AML-193 (cell line): ENCODE measurements around the gene MAVS.

Source experiments
- DNase-seq, 2 experiments: peaks; one replicate each; lab custom pipeline; 2025; lab: John Stamatoyannopoulos, UW

The MAVS gene

DNA sequence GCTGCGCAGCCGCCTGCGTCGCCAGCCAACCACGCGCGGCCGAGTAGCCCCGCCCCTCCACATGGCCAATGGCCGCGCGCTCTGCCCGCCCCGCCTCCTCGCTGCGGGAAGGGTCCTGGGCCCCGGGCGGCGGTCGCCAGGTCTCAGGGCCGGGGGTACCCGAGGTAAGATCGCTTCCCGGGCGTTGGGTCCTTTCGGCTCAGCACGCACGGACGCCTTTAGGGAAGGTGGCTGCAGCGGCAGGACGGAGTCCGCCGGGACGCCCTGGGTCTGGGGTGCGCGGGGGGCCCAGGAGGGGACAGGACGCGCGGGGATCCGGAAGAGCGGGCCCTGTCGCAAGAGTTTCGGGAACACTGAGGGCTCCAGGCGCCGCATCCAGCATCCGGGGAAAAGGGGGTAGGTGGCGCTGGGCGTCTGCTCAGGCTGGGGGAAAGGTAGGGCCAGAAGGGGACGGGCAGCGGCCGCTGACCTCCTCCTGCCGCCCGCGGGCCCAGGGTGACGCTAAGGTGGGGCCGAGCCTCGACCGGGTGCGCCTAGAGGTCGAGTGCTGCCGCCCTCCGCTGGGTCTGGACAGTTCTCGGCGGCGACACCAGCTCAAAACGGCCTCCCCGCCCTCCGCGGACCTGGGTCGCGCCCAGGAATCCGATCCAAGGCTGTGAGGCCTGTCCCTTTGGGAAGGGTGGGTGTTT, at the start of gene MAVS:
Gene MAVS (plus strand): TSS at position 95 of the 689 bp plus-strand sequence. CDS start 7,791 bp downstream, outside the sequence.
- peak; percentile 47 to 62 for DNase-seq

DNA sequence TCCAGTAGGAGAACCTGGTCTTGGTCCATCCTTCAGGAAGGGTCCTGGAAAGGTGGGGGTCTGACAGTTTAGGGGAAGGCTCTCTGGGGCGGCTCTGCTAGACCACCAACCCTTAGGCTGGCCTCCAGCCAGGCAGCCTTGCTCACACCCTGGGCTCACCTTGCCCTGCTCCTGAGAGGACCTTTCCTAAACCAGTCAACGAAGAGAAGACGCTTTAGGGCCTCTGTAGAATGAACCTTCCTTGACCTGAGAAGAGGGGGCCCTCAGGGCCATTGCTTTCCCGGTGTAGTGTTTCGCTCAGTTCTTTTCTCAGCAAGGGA, 49.4 kb upstream of the MAVS start:
- no peak for DNase-seq

DNA sequence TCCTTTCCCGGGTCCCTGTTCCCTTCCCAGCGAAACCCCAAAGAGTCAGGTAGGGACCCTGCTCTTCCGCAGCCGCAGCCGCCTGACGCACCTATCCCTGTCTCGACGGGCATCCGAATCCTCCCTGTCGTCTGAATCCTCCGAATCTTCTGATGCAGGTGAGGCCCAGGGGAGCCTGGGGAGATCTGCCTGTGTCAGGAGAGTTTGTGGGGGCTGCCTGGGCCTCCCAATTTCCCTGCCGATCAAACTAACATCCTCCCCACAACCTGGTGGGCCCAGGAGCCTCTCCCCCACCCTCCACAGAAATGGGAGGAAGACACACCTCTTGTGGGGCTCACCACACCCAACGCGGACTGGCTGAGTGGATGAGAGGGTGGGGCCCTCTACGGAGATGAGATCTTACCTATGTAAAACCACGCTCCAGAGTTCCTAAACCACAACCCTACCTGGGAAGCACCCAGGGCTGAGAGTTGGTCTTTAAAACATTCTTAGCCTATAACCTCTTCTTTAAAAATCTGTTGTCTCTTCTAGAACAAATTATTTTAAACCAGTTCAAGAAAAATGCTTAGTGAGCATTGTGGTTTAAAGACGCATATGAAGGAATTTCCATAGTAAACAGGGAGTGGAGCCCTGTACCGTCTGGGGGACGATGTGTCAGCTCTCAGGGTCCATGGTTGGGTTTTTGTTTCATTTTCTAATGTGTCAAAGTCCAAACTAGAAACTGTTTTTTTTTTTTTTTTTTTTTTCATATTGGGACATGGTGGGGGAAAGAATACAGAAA, 48.9 kb upstream of the MAVS start:
- DNase-seq: no peak

DNA sequence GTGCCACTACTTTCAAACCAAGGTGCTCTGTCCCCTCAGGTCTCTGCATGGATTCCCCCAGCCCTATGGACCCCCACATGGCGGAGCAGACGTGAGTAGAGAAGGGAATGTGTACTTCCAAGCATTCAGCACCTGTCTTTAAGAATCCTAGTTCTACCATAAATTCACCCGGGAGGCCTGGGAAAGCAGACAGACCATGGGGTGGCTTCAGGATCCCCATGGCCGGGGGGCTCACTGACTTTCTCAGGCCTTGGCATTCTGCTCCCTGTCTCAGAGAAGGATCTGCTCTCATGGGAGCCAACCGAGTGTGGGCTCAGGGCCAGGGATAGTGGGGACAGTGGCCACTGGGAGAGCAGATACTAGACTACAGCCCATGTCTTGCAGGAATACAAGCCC, 48.3 kb upstream of the MAVS start:
- DNase-seq: no peak

DNA sequence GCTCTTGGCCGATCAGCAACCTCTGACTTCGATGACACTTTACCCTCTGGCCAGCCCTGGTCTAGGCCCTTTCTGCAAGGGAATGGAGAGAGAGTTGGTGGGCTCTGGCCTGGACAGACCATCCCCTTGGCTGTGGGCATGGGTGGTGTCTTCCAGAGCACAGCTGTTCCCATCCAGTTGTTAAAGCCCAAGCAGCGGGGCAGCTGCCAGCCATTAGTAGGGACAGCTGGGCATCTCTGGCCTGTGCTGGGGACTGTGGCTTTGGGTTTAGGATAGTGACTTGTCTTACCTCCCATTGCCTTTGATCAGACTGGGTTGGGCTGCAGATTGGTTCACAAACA, 47.8 kb upstream of the MAVS start:
- no peak for DNase-seq

DNA sequence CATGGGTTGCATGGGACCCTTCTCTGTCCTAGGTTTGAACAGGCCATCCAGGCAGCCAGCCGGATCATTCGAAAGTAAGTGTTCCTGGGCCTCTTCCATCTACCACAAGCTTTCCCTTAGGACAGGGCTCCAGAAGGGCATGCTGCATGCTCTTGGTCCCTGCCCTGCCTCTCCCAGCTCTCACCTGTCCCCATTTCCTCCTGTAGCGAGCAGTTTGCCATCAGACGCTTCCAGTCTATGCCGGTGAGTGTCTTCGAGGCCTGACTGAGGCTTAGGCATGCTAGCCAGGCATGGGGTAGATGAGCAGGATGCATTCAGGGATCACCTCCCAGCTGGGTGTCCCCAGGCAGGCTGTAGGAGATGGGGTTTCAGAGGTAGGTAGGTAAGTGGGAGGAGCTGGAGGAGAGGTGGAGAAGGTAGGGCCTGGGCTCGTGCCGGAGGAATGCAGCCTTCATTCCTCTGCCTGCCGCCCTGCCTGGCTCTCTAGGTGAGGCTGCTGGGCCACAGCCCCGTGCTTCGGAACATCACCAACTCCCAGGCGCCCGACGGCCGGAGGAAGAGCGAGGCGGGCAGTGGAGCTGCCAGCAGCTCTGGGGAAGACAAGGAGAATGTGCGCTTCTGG, 46.3 kb upstream of the MAVS start:
- DNase-seq: no peak

DNA sequence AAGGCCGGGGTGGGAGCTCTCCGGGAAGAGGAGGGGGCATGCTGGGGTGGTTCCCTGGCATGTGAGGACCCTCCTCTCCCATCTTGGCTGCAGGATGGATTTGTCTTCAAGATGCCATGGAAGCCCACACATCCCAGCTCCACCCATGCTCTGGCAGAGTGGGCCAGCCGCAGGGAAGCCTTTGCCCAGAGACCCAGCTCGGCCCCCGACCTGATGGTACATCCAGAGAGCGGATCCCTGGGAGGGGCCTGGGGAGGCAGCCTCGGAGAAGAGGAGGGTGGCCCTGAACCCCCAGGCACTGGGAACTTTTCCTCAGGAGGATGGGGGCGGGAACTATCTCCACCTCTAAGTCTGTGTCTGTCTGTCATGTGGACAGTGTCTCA, 45.8 kb upstream of the MAVS start:
- DNase-seq: no peak

DNA sequence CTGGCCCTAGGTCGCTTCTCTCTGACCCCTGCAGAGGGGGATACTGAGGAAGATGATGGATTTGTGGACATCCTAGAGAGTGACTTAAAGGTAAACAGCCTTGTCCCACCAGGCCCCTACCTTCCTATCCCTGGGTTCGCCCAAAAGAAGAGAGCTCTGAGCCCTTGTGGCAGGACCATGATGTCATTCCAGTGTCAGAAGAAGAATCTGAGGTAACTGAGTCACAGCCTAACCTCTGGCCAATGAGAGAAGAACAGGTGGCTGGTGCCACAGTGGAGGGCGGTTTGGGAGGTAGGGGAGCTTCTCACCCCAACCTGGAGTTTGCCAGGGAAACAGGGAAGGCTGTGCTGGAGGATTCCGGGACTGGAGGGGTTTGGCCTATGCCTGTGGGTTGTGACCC, 45.3 kb upstream of the MAVS start:
- DNase-seq: no peak

DNA sequence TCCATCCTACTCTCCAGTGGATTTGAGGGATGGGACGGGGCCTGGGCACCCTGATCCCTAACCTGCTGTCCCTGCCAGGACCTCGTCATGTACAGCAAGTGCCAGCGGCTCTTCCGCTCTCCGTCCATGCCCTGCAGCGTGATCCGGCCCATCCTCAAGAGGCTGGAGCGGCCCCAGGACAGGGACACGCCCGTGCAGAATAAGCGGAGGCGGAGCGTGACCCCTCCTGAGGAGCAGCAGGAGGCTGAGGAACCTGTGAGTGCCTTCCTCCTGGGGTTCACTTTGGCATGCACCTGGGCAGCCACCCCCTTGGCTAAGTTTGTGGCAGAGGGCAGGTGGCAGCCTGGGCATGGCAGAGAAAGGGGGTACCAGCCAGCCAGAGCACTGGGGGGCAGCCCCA, 44.8 kb upstream of the MAVS start:
- no peak for DNase-seq

DNA sequence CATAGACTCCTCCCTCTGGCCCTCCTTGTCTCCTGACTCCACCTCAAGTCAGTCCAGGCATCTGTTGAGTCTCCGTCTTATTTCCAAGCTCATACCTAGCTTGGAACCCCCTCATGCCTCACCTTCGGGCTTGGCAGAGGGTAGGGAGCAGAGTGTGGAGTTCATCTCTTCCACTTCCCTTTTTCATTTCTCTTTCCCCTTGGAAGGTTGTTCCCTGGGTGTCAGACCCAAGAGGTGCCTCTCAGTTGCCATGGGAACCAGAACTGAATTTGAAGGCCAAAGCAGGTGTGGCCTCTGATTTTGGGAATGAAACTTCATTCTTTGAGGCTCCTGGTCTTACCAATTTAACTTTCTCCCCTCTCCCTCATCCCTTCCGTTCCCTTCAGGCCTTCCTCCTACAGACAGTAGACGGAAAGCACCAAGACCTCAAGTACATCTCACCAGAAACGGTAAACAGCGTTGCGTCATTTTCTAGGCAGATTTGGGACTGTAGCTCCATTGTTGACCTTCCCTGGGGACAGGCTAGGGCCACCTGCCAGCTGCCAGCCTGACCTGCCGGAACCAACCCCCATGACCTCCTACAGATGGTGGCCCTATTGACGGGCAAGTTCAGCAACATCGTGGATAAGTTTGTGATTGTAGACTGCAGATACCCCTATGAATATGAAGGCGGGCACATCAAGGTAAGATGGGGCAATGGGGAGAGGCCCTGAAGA, 44.0 kb upstream of the MAVS start:
- DNase-seq: no peak

DNA sequence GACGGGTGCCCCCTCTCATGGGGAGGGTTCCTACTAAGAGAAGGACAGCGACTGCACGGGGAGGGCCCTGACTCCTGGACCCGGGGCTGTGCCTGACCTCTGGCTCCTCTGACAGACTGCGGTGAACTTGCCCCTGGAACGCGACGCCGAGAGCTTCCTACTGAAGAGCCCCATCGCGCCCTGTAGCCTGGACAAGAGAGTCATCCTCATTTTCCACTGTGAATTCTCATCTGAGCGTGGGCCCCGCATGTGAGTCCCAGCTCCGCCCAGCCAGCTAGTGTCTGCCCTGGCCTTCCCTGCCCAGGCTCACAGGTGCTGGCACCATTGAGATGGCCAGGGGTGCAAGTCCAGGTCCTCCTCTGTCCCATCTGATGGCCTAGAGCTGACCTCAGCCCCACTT, 43.3 kb upstream of the MAVS start:
- DNase-seq: no peak

DNA sequence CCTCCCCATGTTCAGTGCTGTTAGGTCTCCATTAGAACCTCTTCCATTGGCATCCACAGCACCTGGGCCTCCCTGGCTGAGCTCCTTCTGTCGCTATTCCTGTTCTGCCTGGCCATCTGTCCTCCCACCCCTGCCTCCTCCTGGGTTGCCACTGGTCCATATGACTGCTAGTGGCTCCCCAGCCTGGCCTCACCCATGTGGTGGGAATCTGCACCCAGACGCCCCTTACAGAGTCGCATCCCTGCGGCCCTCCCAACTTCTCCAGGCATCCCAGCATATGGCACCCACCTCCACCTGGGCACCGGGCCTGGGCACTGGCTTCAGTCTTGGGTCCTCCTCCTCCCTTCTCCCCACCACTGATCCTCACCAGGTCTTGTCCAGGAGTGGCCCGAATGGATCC, 42.8 kb upstream of the MAVS start:
- DNase-seq: no peak

DNA sequence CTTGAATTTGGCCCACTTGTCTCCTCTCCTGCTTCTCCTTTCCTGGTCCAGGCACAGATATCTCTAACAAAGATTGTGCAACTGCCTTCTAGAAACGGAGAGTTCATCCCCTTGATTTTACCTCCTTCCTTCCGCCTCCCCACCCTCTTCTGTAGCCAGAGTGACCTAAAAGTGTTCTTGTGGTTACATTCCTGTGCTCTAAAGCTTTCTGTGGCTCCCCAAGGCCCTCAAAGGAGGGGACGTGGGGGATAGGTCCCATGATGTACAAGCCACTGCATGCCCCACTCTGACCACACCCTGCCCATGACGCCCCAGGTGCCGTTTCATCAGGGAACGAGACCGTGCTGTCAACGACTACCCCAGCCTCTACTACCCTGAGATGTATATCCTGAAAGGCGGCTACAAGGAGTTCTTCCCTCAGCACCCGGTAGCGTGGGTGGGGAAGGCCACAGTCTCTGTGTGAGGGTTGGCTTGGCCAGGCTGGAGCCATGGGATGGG, 42.3 kb upstream of the MAVS start:
- no peak for DNase-seq

DNA sequence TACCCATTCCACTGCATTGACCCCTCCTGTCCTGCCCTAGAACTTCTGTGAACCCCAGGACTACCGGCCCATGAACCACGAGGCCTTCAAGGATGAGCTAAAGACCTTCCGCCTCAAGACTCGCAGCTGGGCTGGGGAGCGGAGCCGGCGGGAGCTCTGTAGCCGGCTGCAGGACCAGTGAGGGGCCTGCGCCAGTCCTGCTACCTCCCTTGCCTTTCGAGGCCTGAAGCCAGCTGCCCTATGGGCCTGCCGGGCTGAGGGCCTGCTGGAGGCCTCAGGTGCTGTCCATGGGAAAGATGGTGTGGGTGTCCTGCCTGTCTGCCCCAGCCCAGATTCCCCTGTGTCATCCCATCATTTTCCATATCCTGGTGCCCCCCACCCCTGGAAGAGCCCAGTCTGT, 41.9 kb upstream of the MAVS start:
- DNase-seq: no peak

DNA sequence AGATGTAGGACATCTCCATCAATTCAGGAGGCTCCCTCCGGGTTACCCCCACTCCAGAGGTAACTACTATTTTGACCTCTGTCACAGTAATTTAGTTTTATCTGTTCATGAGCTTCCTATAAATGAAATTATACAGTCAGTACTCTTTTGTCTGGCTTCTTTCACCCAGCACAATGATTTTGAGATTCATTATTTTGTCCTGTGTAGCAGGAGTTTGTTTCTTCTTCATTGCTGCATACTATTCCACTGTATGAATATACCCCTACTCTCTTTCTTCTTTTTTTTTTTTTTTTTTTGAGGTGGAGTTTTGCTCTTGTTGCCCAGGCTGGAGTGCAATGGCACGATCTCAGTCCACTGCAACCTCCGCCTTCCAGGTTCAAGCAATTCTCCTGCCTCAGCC, 38.1 kb upstream of the MAVS start:
- DNase-seq: no peak

DNA sequence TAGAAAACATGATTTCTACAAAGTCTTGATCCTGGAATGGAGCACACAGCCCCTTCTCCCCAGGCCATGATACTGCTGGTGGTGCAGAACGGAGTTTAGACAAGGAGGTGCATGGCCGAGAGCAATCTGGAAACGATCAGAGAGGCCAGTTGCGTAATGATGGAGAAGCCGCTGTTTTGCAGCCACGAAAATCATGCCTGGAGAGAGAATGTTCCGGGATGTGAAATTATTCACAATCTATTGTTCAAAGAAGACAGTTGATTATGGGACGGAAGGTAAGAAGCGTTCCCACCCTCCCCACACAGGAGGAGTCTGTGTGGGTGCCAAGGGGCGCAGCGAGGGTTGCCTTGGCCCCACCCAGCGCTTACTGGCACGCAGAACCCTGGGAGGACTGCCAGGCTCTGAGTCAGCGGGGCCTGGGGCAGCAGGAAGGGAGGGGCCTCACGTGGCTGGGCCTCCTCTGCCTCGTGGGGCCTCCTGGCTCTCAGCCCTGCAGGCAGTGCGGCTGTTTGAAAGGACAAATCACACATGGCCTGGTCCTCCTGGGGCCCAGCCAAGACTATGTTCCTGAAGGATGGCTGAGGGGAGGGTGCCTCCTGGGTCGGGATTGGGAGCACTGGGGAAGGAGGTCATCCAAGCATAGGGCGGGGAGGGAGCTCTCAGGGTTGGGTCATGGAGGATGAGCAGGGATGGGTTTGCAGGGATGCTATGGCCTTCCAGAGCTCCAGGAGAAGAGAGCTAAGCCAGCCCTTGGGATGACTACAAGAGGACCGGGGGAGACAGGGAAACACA, 35.0 kb upstream of the MAVS start:
- peak; percentile 85 to 94 for DNase-seq

DNA sequence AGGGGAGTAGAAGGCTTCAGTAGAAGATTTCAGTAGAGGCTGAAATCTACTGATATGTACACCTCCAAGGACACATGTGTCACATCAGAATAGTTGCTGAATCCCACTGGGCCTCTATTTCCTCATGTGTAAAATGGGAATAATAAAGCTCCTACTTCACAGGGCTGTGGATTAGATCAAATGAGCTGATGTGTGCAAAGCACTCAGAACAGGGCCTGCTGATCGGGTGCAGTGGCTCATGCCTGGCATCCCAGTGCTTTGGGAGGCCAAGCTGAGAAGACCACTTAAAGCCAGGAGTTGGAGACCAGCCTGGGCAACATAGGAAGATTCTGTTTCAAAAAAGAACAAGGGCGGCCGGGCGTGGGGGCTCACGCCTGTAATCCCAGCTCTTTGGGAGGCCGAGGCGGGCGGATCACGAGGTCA, 34.4 kb upstream of the MAVS start:
- no peak for DNase-seq

DNA sequence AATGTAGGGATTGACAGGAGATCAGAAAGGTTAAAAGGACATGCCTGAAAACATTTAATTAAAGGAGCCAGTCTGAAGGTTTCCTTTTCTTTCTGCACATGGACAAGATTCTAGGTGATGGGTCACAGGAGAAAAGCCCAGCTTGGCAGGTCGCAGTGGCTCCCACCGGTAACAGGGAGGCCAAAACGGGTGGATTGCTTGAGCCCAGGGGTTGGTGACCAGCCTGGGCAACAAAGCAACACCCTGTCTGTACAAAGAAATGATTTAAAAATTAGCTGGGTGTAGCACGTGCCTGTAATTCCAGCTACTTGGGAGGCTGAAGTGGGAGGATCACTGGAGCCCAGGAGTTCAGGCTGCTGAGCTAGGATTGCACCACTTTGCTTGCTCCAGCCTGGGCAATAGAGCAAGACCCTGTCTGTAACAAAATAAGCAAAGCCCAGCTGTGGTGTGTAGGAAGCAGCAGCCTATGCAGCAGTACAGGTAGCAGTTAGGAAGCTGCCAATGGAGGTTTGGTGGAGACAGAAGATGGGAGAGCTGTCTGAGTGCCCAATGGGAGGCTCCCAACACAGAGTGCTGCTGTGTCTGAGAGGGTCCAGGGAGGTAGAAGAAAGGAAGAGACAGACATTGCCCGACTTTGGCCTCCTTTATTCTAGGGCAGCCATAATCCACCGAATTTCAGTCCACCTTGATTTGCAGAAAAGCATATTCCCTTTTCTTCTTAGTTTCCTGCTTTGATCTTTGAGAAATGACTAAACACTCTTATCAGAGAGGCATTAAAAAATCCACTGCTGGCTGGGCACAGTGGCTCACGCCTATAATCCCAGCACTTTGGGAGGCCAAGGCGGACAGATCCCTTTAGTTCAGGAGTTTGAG, 33.4 kb upstream of the MAVS start:
- DNase-seq: no peak

DNA sequence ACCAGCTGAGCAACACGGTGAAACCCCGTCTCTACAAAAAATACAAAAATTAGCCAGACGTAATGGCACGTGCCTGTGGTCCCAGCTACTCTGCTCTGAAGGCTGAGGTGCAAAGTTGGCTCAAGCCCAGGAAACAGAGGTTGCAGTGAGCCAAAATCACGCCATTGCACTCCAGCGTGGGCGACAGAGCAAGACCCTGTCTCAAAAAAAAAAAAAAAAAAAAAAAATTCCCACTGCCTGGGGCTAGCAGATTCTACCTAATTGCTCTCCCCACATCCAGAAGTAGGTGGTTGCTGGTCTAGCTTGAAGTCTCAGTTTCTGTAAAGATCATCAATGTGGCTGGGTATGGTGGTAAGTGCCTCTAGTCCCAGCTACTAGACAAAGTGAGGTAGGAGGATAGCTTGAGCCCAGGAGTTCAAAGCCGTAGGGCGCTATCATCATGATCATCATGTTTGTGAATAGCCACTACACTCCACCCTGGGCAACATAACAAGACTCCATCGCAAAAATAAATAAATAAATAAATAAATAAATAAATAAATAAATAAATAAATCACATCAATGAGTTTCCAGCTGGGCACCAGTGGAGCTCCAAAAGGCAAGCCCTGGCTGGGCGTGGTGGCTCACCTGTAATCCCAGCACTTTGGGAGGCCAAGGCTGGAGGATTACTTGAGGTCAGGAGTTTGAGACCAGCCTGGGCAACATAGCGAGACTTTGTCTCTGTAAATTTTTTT, 32.6 kb upstream of the MAVS start:
- no peak for DNase-seq

DNA sequence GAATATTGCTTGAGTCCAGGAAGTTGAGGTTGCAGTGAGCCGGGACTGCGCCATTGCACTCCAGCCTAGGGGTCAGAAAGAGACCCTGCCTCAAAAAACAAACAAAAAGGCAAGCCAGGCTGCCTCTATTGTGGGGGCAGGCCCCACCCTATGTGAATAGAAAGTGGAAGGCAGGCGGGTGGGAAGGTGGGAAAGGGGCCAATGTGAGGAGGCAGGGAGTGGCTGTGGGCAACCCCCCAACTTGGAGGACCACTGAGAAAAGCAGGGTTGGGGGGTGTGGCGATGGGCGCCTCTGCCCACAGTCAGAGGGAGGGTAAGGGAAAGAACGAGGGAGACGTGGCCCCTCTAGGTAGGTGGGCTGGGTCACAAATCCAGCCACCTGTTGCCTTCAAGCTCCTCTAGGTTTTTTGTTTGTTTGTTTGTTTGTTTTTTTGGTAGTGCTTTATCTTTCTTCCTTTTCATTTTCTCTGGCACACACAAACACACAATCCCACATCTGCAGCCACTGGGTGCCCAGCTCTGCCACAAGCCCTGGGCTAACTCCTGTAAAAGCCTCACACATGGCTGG, 31.6 kb upstream of the MAVS start:
- DNase-seq: no peak
